Hepatocyte (in vitro differentiated cells): ENCODE measurements around the gene CEACAM7. TPM values are rescaled to one million over a fixed set of nuclear protein-coding genes. Genes with fewer than 3 reads are reported as not detected.
"Not testable (repeated sequence)": the region's sequence is repeated elsewhere in the genome, so short reads cannot be mapped to it uniquely, and the experiment has no call there.

ENCODE experiments used
- DNase-seq: peaks from one replicate; pipeline ENCODE4 v3.0.0-alpha.2; 2016; ENCODE audit warnings: low spot score
- H2AFZ ChIP-seq: fragments of 200-600 bp; sonication (generic); 2 replicates; pipeline ENCODE4 v1.6.0; 2016; ENCODE audit warnings: antibody characterized with exemption, mild to moderate bottlenecking
- H3K27ac ChIP-seq: fragments of 200-600 bp; sonication (generic); 2 replicates; pipeline ENCODE4 v1.5.1; 2016; ENCODE audit warnings: mild to moderate bottlenecking
- H3K27me3 ChIP-seq: fragments of 200-600 bp; sonication (generic); 2 replicates; pipeline ENCODE4 v1.6.1; 2016
- H3K36me3 ChIP-seq: fragments of 200-600 bp; sonication (generic); replicated peaks from 2 replicates; pipeline ENCODE4 v1.5.1; 2016; ENCODE audit warnings: low read depth; ENCODE audit not compliant: insufficient read depth
- H3K4me1 ChIP-seq: fragments of 200-600 bp; sonication (generic); 2 replicates; pipeline ENCODE4 v1.5.1; 2016; ENCODE audit warnings: mild to moderate bottlenecking, moderate library complexity; ENCODE audit not compliant: insufficient read depth
- H3K4me2 ChIP-seq: fragments of 200-600 bp; sonication (generic); 2 replicates; pipeline ENCODE4 v1.6.0; 2016
- H3K4me3 ChIP-seq: fragments of 200-600 bp; sonication (generic); 2 replicates; pipeline ENCODE4 v1.5.1; 2016; ENCODE audit warnings: mild to moderate bottlenecking
- H3K79me2 ChIP-seq: fragments of 200-600 bp; sonication (generic); 2 replicates; pipeline ENCODE4 v1.6.0; 2017; ENCODE audit warnings: mild to moderate bottlenecking
- H3K9me2 ChIP-seq: fragments of 200-600 bp; sonication (generic); replicated peaks from 2 replicates; pipeline ENCODE4 v1.6.0; 2017; ENCODE audit warnings: mild to moderate bottlenecking; ENCODE audit not compliant: insufficient read depth
- H3K9me3 ChIP-seq: fragments of 200-600 bp; sonication (generic); 2 replicates; pipeline ENCODE4 v1.5.1; 2016; ENCODE audit warnings: low read depth, mild to moderate bottlenecking
- H4K20me1 ChIP-seq: fragments of 200-600 bp; sonication (generic); 2 replicates; pipeline ENCODE4 v1.6.0; 2016; ENCODE audit warnings: mild to moderate bottlenecking; ENCODE audit not compliant: insufficient read depth, poor library complexity, severe bottlenecking
- EZH2 ChIP-seq: fragments of 200-600 bp; sonication (generic); IDR thresholded peaks from 2 replicates; pipeline ENCODE4 v1.6.1; 2016; ENCODE audit warnings: antibody characterized with exemption, mild to moderate bottlenecking, borderline replicate concordance
- EZH2phosphoT487 ChIP-seq: fragments of 200-600 bp; sonication (generic); IDR thresholded peaks from one replicate; pipeline ENCODE4 v1.6.1; 2018; ENCODE audit warnings: antibody characterized with exemption, mild to moderate bottlenecking, low read depth, moderate library complexity; ENCODE audit not compliant: unreplicated experiment, severe bottlenecking
- WGBS: methylation state at CpG from one replicate; pipeline ENCODE4 v1.1.6; 2016; ENCODE audit warnings: low lambda C conversion rate; ENCODE audit errors: missing lambda C conversion rate; 5-methylcytosine and 5-hydroxymethylcytosine counted together
- polyA plus RNA-seq: library from polyadenylated mRNA; unstranded; fragments of >200 nt; fragmentation: Nextera tagmentation; extraction: Ambion mirVana; gene quantifications from 2 replicates; pipeline ENCODE4 v1.2.1, GENCODE V29; 2016
- total RNA-seq: library from RNA; depleted of rRNA; stranded (reverse); fragments of >200 nt; gene quantifications from 2 replicates; pipeline ENCODE4 v1.2.3, GENCODE V29; 2014
- TF ChIP-seq, protein P1 (sequence below): fragments of 200-600 bp; sonication (generic); IDR thresholded peaks from 2 replicates; pipeline ENCODE4 v1.5.1; 2016; ENCODE audit warnings: antibody characterized with exemption, mild to moderate bottlenecking; ENCODE audit not compliant: poor library complexity

The CEACAM7 gene
- total and polyA plus RNA-seq, 2 experiments from 2014 or later, result 2.7 TPM; not detected in 1

DNA sequence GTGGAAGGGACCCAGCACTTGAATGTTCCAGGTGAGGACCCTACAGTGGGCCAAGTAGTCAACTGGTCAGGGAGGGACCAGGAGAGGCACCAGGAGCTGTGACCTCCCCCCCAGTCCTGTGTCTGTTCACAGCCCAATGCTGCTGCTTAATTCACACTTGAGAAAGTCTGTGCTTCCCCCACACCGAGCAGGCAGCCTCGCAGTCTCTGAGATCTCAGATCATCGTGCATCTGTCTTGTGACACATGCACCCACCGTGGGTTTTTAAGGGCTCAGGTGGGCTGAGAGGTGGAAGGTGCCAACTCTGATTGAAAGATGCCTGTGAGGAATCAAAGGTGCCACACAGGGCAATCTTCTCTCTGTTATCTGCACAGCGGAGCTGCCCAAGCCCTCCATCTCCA, 26.5 kb upstream of the CEACAM7 start:
- TF ChIP-seq EZH2 (no peak), EZH2phosphoT487 (no peak)
- TF ChIP-seq, protein P1, sequence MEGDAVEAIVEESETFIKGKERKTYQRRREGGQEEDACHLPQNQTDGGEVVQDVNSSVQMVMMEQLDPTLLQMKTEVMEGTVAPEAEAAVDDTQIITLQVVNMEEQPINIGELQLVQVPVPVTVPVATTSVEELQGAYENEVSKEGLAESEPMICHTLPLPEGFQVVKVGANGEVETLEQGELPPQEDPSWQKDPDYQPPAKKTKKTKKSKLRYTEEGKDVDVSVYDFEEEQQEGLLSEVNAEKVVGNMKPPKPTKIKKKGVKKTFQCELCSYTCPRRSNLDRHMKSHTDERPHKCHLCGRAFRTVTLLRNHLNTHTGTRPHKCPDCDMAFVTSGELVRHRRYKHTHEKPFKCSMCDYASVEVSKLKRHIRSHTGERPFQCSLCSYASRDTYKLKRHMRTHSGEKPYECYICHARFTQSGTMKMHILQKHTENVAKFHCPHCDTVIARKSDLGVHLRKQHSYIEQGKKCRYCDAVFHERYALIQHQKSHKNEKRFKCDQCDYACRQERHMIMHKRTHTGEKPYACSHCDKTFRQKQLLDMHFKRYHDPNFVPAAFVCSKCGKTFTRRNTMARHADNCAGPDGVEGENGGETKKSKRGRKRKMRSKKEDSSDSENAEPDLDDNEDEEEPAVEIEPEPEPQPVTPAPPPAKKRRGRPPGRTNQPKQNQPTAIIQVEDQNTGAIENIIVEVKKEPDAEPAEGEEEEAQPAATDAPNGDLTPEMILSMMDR, result no peak
- Histone ChIP-seq H3K4me2 (no peak overlapping the region), H3K9me3 (no peaks in the 10 kb centered on the region), H3K4me3 (no peak overlapping the region), H3K27ac (no peak overlapping the region), H3K79me2 (no peaks in the 10 kb centered on the region), H4K20me1 (no peaks in the 10 kb centered on the region), H2AFZ (no peak overlapping the region), H3K4me1 (no peaks in the 10 kb centered on the region), H3K9me2 (no peaks in the 10 kb centered on the region), H3K27me3 (no peaks in the 10 kb centered on the region), H3K36me3 (no peaks in the 10 kb centered on the region)
- 74% methylated on average over 5 of the region's 5 CpGs for WGBS
- DNase-seq, result no peak

DNA sequence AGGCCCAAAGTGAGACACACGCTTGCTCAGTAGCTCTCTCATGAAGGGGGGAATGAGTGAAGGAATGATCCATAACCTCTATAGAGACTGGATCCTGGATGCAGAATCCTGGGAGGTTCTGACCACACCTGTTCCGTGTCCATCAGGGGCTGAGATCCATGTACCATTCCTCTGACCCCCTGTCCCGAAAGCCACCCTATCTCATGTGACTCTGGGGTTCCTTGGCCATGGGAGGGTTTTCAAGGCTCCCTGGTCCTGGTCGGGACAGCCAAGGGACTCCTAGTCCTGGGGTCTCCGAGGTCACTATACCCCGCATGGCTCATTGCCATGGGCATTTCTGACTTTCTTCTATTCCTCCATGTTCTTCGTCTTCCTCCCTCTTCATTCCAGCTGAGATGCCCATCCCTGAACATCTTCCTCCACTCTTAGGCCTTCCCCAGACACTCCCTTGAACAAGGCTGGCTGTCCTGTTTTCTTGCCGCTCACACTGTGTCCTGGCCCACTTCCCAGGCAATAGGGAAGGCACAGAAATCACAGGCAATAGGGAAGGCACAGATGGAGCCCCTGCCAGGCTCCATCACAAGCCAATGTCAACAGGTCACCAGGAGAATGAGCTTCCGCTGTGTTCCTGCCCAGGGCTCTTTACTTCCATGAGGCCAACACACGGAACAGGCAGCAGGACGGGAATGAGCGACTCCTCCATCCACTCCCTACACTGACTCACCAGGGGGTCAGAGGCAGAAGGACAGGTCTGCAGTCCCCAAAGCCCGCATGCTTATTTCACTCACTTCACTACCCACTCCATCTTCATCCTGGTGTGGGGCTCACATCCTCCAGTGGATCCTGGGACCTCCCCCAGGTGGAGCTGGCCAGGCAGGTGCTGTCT, 23.5 kb upstream of the CEACAM7 start:
- Histone ChIP-seq H3K36me3 (no peaks in the 10 kb centered on the region), H3K27ac (no peak overlapping the region), H4K20me1 (no peaks in the 10 kb centered on the region), H3K27me3 (no peaks in the 10 kb centered on the region), H3K4me3 (no peak overlapping the region), H3K4me1 (no peaks in the 10 kb centered on the region), H3K9me2 (no peaks in the 10 kb centered on the region), H3K9me3 (no peaks in the 10 kb centered on the region), H3K4me2 (no peak overlapping the region), H2AFZ (no peak overlapping the region), H3K79me2 (no peaks in the 10 kb centered on the region)
- WGBS, result 73% methylated on average over 13 of the region's 13 CpGs
- DNase-seq, result no peak
- TF ChIP-seq EZH2phosphoT487 (no peak), EZH2 (no peak)
- TF ChIP-seq, protein P1, result no peak

DNA sequence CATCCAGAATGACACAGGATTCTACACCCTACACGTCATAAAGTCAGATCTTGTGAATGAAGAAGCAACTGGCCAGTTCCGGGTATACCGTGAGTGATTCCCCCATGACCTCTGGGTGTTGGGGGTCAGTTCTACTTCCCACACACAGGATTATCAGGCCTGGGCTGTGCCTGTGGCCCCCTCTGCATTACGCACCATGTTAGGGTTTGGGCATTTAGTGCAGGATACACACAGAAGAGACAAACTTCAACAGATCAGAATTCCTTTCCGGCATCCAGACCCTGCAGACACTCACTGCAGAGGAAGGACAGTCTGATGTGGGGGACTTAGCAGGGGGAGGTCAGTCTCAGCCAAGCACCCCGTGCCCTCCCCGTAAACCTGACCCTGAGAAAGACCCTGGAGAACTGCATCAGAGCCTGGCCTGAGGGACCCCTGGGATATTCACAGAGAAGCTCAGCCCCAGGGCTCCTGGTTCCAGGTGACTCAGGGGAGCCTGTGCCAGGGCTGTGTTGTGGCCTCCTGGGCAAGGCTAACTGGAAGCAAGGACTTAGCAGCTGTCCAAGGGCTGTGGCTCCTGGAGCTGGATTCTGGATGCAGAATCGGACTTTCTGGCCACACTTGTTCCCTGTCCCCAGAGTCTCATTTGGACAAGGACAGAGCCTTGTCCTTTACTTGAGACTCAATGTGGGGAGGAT, 22.0 kb upstream of the CEACAM7 start:
- Histone ChIP-seq H3K4me1 (no peaks in the 10 kb centered on the region), H3K4me3 (no peak overlapping the region), H2AFZ (no peak overlapping the region), H3K27me3 (no peaks in the 10 kb centered on the region), H3K4me2 (no peak overlapping the region), H3K27ac (no peak overlapping the region), H3K79me2 (no peaks in the 10 kb centered on the region), H3K9me2 (no peaks in the 10 kb centered on the region), H3K36me3 (no peaks in the 10 kb centered on the region), H4K20me1 (no peaks in the 10 kb centered on the region), H3K9me3 (no peaks in the 10 kb centered on the region)
- 76% methylated on average over 8 of the region's 8 CpGs for WGBS
- no peak for DNase-seq
- TF ChIP-seq EZH2phosphoT487, result no peak
- TF ChIP-seq EZH2, result no peak
- TF ChIP-seq, protein P1, result no peak

DNA sequence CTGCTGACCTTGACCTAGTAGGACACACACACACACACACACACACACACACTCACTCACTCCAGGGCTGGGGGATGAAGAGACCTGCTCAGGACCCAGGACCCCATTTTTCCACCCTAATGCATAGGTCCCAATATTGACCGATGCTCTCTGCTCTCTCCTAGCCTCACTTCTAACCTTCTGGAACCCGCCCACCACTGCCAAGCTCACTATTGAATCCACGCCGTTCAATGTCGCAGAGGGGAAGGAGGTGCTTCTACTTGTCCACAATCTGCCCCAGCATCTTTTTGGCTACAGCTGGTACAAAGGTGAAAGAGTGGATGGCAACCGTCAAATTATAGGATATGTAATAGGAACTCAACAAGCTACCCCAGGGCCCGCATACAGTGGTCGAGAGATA, 21.4 kb upstream of the CEACAM7 start:
- H3K27ac ChIP-seq, H3K36me3 ChIP-seq, DNase-seq, H3K9me3 ChIP-seq, H3K27me3 ChIP-seq, H3K9me2 ChIP-seq, H2AFZ ChIP-seq, H3K79me2 ChIP-seq, H3K4me3 ChIP-seq, H3K4me1 ChIP-seq, H4K20me1 ChIP-seq, H3K4me2 ChIP-seq: not testable (repeated sequence)
- 81% methylated on average over 8 of the region's 8 CpGs for WGBS
